ENCODE results near the gene ADARB1. TPM values are rescaled to one million over a fixed set of nuclear protein-coding genes. Genes with fewer than 3 reads are reported as not detected.

The ADARB1 gene
- total RNA-seq, 1 experiment from 2014 or later: 15.8 TPM

DNA sequence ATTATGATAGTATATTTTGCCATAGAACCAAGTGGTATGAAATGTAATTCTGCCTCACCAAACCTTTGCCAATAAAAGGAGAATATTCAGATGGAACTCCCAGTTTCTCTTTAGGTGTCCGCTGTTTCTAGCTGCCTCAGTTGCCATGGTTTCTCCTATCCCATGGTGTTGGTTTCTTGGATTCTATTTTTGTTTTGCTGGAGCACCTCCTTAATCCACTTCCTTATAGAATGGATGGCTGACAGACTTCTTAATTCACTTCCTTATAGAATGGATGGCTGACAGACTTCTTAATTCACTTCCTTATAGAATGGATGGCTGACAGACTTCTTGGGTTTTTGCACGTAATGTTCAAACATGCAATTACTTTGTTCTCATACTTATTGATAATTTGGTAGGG lies 43.7 kb downstream of the ADARB1 start:
- Histone ChIP-seq H2BK12ac (ENCODE audit: insufficient read length, low read depth, low read length) (no peak overlapping the region), H2BK20ac (ENCODE audit: low read depth, low read length, poor library complexity, severe bottlenecking) (no peak overlapping the region), H3K23ac (ENCODE audit: insufficient read length, low read depth, low read length) (no peak overlapping the region), H3K27me3 (ENCODE audit: insufficient read depth, low read length) (no peaks in the 10 kb centered on the region), H4K8ac (replicated peaks; ENCODE audit: insufficient read length, low read depth, low read length) (no peak overlapping the region), H3K4ac (ENCODE audit: low read depth, low read length) (no peak overlapping the region), H2BK15ac (ENCODE audit: low read depth, low read length) (no peak overlapping the region), H3K4me1 (ENCODE audit: insufficient read depth, low read length) (no peaks in the 10 kb centered on the region), H3K4me2 (ENCODE audit: insufficient read depth, insufficient read length, low read length) (no peak overlapping the region), H3K79me2 (ENCODE audit: insufficient read depth, low read length) (no peaks in the 10 kb centered on the region), H3K79me1 (ENCODE audit: insufficient read depth, low read depth, low read length, poor library complexity, severe bottlenecking) (no peaks in the 10 kb centered on the region), H3K56ac (ENCODE audit: insufficient read length, low read depth, low read length) (no peak overlapping the region), H2AFZ (ENCODE audit: low read length) (no peak overlapping the region), H2AK5ac (ENCODE audit: insufficient read length, low read length) (no peak overlapping the region), H3K9ac (ENCODE audit: extremely low read depth, insufficient read length, low read length) (no peak overlapping the region), H3K18ac (ENCODE audit: insufficient read length, low read depth, low read length) (no peak overlapping the region), H2BK120ac (ENCODE audit: low read depth, low read length, poor library complexity, severe bottlenecking) (no peak overlapping the region), H4K20me1 (ENCODE audit: control insufficient read depth, insufficient read depth, insufficient read length) (no peaks in the 10 kb centered on the region), H4K5ac (ENCODE audit: insufficient read length, low read depth, low read length) (no peak overlapping the region), H3K14ac (ENCODE audit: insufficient read depth, low read length) (no peak overlapping the region), H2BK5ac (ENCODE audit: insufficient read length, low read length) (no peak overlapping the region), H3K27ac (ENCODE audit: insufficient read length, low read depth, low read length) (no peak overlapping the region), H3T11ph (ENCODE audit: low read length) (no peak overlapping the region), H3K23me2 (ENCODE audit: insufficient read length, low read depth, low read length, poor library complexity, severe bottlenecking) (no peaks in the 10 kb centered on the region), H3K9me3 (ENCODE audit: control insufficient read depth, low read depth, low read length) (no peaks in the 10 kb centered on the region), H4K91ac (ENCODE audit: insufficient read length, low read depth, low read length) (no peak overlapping the region)
- Mint-ChIP-seq H3K9me3 (no peaks in the 10 kb centered on the region), H3K4me1 (peaks cover 0 to 5% of the 10 kb centered on the region in 2 experiments; a peak in 3 of 4 replicates), H3K27ac (no peak overlapping the region), H3K27me3 (ENCODE audit: low read depth) (no peaks in the 10 kb centered on the region; the same call in 1 of the 2 replicates), H3K36me3 (ENCODE audit: insufficient read depth in 1 of 3, low read depth in 3 of 3) (no peaks in the 10 kb centered on the region), H3K4me3 (no peak overlapping the region)
- TF ChIP-seq, protein P1, sequence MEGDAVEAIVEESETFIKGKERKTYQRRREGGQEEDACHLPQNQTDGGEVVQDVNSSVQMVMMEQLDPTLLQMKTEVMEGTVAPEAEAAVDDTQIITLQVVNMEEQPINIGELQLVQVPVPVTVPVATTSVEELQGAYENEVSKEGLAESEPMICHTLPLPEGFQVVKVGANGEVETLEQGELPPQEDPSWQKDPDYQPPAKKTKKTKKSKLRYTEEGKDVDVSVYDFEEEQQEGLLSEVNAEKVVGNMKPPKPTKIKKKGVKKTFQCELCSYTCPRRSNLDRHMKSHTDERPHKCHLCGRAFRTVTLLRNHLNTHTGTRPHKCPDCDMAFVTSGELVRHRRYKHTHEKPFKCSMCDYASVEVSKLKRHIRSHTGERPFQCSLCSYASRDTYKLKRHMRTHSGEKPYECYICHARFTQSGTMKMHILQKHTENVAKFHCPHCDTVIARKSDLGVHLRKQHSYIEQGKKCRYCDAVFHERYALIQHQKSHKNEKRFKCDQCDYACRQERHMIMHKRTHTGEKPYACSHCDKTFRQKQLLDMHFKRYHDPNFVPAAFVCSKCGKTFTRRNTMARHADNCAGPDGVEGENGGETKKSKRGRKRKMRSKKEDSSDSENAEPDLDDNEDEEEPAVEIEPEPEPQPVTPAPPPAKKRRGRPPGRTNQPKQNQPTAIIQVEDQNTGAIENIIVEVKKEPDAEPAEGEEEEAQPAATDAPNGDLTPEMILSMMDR (conservative IDR thresholded peaks at IDR 0.05): no peak
- no peak for DNase-seq
- WGBS (ENCODE audit: extremely low coverage, insufficient read length, low lambda C conversion rate): no CpG with 5 or more reads among the region's 2 CpGs
